GM13976 (cell line): ENCODE results near the gene RGR.
A peak's percentile ranks its signal among the peaks of the same experiment; 100 is the strongest.

Source experiments
- DNase-seq: peaks from one replicate; pipeline ENCODE4 v3.0.0; 2012; ENCODE audit warnings: low spot score
- in situ Hi-C: fragments of 300-500 bp; cut with MboI; formaldehyde crosslinking; loops from one replicate; pipeline ENCODE4 v1.12.0; 2022; ENCODE audit warnings: low sequenced_read_pairs, mixed read lengths, inconsistent platforms; ENCODE audit not compliant: unreplicated experiment
- TF ChIP-seq, protein P1 (sequence below): IDR thresholded peaks from 2 replicates; pipeline ENCODE4 v1.5.1; 2012; ENCODE audit warnings: borderline replicate concordance, mild to moderate bottlenecking; ENCODE audit not compliant: insufficient read depth; ENCODE audit errors: extremely low read depth, missing control alignments, control extremely low read depth

The RGR gene

DNA sequence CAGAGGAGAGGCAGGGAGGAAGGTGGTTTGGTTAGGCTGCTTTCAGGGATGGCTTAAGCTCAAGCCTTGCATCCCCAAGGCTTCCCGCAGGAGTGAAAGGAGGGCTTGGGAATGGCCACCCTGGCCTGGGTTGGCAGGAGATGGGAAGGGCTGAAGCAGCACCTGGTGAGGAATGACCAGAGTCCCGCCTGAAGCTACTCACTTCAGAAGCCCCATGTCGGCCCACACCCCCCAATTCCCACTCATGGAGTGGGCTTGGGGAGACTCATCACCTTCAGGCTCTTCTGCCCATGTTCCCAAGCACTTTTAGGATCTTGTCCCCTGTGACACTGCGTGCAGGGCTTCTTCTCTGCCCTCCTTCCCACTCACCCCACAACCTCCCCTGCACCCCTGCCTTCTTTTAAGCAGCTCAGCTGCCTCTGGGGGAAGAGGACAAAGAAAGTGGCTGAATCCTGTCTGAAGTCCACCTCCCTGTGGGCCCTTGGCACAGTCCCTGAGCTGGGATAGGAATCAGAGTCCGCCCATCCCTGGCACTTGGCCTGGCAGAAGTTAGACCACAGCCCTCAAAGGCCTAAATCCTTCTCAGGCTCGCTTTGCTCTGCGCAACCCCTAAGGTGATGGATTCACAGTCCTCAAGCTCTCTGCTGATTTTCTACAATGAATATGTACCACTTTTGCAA, 16.5 kb downstream of the RGR start:
- TF ChIP-seq, protein P1, sequence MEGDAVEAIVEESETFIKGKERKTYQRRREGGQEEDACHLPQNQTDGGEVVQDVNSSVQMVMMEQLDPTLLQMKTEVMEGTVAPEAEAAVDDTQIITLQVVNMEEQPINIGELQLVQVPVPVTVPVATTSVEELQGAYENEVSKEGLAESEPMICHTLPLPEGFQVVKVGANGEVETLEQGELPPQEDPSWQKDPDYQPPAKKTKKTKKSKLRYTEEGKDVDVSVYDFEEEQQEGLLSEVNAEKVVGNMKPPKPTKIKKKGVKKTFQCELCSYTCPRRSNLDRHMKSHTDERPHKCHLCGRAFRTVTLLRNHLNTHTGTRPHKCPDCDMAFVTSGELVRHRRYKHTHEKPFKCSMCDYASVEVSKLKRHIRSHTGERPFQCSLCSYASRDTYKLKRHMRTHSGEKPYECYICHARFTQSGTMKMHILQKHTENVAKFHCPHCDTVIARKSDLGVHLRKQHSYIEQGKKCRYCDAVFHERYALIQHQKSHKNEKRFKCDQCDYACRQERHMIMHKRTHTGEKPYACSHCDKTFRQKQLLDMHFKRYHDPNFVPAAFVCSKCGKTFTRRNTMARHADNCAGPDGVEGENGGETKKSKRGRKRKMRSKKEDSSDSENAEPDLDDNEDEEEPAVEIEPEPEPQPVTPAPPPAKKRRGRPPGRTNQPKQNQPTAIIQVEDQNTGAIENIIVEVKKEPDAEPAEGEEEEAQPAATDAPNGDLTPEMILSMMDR = no peak
- DNase-seq = no peak
- in situ Hi-C loops = loop anchor here (10.0 kb wide), 1 partner anchor 93 kb away; no protein-coding TSS in a partner anchor

DNA sequence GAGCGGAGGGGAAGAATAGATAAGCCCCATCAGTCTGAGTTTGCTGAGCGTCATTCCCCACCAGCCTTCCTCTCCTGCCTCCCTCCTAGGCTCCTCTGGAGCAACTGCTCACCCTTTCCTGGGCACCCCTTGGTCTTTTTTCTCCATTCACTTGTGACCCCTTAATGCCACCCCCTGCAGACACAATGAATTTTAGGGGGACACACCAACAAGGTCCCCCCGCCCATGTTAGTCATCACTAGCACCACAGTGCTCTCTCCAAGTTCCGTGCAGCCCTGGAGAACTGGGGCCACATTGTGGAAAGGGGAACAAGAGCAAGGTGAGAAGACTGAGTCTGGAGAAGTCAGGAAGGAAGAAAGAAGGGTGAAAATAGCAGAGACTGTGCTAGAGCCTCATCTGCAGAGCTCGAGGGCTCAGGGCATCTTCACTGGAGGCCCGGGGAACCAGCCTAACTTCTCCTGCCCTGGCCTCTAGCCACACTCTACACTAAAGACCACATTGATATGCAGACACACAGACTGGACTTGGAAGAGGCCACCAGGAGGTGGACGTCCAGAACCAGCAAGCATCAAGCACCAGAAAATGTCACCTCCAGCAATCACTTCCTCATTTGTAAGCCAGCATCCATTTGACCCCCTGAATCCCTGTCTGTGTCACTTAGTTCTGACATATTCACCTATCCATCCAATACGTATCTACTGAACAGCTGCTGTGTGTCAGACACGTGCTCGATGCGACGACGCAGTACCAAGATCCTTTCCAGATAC, 17.5 kb downstream of the RGR start:
- in situ Hi-C loops = loop anchor here (10.0 kb wide), 1 partner anchor 92 kb away; no protein-coding TSS in a partner anchor
- no peak for DNase-seq
- TF ChIP-seq, protein P1 = no peak

DNA sequence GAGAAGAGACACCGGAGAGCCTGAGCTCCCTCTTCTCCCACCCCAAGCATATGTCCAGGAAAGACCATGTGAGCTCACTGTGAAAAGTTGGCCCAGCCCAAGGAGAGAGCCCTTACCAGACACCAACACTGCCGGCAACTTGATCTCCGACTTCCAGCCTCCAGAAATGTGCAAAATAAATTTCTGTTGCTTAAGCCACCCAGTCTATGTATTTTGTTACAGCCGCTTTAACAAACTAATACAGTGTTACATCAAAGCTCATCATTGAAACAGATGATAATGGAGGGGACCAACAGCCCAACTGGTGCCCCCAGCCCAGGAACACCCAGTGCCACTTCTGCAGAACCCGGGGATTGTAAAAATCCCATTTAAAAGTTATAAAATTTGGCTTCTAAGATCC, 18.9 kb downstream of the RGR start:
- no peak for DNase-seq
- in situ Hi-C loops = loop anchor here (10.0 kb wide), 1 partner anchor 91 kb away; no protein-coding TSS in a partner anchor
- TF ChIP-seq, protein P1 = no peak

DNA sequence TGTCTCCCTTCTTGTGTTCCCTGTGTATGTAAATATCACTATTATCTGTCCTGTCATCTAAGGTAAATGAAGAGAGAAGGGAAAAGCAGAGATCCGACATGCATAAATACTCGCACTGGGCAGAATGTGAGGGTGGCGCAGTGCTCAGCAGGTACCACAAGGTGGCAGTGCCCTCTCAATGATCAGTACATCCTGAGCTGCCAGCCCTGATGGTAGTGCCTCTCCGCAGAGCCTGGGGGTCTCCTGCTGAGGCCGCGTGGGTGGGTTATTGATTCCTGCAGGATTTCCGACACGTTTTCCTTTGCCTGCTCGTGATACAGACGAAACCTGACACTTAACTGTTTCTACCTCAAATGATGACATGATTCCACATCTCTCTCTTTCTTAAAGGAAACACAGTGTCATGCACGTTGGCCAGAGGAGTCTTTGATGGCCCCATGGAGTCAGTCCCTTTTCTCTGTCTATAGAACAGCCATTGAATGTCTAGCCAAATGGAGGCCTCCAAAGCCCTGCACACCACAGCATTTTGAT, 19.8 kb downstream of the RGR start:
- TF ChIP-seq, protein P1 = peak; percentile 96
- peak; percentile 73 for DNase-seq
- in situ Hi-C loops = loop anchor here (5.0 to 10.0 kb wide), 2 partner anchors 90 to 278 kb away; no protein-coding TSS in a partner anchor

DNA sequence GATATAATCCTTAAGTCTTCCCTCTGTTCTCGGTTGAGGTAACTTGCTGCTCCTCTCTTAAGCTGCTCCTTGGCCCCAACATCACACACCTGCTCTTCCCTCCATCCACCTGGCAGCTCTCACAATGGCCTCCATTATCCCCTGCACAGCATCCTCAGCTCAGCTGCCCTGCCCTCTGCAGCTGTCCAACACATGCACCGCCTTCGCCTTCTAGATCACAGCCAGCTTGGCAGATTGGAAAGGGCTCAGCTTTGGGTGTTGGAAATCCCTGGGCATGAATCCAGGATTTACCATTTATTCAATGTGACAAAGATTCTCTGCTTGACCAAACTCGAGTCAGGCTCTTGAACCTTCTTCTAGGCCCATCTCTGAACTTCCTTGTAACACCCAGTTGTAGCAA, 20.6 kb downstream of the RGR start:
- in situ Hi-C loops = loop anchor here (5.0 to 10.0 kb wide), 2 partner anchors 89 to 277 kb away; no protein-coding TSS in a partner anchor
- DNase-seq = no peak
- TF ChIP-seq, protein P1 = no peak

DNA sequence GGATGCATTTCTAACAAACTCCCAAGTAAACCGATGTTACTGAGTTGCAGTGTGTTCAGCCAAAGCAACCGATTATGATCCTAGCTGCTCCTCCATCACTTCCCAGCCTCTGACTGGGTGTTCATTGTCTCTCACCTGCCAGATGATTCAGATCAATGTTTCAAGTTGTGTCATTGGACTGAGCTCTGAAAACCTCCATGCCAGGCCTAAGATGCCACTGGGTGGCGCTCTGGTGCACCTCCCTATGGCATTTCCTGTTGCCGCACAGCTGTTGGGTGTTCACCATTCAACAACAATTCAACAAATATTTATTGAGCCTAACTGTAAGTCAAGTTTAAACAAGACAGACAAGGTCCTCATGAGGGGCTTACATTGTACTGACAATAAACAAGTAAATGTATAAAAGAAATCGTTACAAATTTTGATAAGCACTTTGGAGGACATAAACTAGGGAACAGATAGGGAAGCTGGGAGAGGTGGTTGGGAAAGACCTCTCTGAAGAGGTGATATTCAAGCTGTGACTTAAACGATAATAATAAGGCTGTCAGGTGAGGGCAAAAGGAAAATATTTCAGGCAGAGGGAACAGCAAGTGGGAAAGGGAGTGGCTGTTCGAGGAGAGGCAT, 22.8 kb downstream of the RGR start:
- DNase-seq = peak; percentile 53
- in situ Hi-C loops = loop anchor here (5.0 to 10.0 kb wide), 2 partner anchors 87 to 275 kb away; no protein-coding TSS in a partner anchor
- TF ChIP-seq, protein P1 = peak; percentile 71
